NCI-H460 (cell line): ENCODE data around the gene ABCC8. TPM values are rescaled to one million over a fixed set of nuclear protein-coding genes. Genes with fewer than 3 reads are reported as not detected.

Experiments used
- DNase-seq: peaks from one replicate; pipeline ENCODE4 v3.0.0-alpha.2; 2016; ENCODE audit warnings: low read depth; ENCODE audit errors: extremely low read depth
- total RNA-seq: library from RNA; depleted of rRNA; stranded (reverse); fragments of >200 nt; shearing (Covaris generic); gene quantifications from 2 replicates; pipeline ENCODE4 v1.2.3, GENCODE V29; 2014

The ABCC8 gene
- total RNA-seq, 1 experiment from 2014 or later, result not detected

DNA sequence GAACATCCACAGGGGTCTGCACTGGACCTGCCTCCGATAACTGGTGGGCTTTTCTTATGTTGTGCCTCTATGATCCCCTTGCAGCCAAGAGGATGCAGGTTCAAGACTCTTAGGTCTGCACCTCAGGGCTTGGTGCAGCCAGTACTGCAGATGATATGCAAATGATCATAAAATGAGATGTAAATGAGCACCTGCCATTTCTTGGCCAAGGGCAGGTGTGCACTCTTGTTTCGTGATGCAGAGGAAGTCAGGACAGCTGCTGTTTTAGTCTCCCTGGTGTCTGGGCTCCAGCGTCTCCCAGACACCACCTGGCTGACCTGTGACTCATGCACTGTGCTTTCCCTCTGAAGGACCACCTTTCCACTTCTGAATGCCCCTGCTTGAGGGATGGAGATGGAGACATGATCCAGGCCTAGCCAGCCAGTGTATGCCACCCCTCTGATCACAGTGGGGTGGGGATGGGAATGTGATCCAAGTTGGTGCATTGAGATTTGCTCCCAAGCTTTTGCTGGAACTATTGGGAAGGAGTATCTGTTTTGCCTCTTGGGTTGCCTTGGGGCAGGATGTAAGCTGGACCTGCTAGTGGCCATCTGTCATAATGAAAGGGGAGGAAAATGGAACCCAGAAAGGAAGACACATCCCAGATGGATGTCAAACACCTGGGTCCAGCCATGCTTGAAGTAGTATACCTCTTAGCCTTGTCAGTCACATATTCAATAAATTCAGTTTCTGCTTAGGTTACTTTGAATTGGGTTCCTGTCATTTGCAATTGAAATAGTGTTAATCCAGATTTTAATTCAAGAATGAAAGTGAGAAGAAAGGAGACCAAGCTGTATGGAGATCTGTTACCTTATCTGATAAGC is 84.9 kb downstream of the ABCC8 start:
- no peak for DNase-seq

DNA sequence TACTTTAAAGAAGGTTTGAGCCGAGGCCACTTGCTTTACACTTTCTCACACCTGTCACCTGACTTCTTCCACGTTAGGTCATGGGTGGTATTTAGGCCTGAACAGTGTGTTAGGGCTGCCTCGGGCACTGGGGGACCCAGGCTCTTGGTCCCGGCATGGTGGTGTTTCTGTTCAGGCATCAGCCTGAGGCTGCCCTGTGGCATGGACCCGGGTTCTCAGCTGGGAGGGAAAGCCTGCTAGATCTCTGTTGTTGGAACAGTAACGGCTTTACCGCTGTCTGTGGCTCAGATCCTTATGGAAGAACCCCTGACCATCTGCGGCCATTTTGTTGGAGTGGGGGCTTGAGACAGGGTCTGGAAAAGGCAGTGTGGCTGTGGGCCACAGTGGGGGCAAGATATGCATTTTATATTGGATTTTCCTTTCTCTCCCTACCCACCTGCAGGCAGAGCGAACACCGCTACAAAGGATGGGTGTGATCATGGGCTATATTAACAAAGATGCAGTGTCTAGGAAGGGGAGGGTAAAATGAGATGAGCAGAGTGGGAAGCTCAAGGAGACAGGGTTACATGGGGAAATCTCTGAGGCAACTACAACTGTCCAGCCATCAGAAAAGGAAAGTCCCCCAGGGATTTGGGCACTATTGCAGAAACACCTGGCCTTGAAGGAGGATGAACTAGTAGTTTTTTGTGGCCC is 86.5 kb downstream of the ABCC8 start:
- no peak for DNase-seq

DNA sequence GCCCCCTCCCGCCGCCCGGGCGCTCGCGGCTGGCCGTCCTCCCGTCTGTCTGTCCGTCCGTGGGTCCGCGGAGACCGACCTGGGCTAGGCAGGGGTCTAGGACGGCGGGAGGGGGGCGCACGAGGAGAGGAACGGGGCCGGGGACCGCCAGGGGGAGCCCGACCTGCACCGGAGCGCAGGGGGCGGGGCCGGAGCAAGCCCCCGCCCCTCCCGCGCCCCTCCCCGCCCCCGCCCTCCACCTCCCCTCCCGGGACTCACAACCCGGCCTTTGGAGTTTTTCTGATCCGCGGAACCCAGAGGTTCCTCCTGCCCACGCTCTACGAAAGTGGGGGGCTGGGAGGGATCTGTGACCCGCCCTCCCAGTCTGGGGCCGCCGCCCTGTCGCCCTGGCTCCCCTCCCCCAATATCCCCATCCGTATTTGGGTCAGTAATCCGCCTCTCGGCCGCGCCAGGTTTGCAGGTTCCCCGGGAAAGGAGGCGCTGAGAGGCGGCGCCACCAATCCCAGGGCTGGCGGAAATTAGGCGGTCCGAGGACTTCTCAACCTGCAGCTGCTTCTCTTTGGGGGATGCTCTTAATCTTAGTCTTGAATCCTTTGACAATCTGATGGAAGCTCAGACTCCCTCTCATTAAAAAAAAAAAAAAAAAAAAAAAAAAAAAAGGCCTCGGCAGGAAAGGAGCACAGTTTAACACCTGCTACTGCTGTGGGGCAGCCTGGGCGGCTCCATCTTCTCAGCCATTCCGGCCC is 87.3 kb downstream of the ABCC8 start:
- DNase-seq, result peak; percentile 34

DNA sequence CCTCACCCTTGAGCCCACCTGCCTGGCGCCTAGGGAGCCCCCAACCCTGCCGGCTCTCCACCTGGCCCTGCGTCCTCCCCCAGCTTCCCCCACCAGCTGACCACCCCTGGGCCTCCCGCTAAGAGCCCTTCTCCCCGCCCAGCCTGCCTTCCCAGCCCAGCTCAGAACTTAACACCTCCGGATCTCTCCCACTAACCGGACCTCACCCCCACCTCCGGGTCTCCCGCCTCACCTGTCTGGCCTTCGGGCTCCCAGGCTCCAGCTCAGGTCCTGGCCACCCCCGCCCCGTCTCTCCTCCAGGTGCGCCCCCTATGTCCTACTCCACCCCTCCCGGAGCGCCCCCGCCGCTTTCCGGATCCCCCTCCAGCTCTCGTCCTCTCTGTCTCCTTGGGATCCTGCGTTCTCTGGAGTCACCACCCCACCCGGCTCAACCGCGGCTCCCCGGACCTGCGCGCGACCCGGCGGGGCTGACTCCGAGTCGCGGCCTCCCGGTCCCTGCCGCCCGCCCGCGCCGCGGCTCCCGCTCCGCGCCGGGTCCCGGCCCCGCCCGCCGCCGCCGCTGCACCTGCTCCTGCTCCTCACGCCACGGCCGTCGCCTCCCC is 87.9 kb downstream of the ABCC8 start, which contains the start of gene KCNJ11:
KCNJ11 (minus strand) TSS at position 51 of the 602 bp plus-strand sequence. CDS start 568 bp downstream, outside the sequence.
- DNase-seq, result no peak

DNA sequence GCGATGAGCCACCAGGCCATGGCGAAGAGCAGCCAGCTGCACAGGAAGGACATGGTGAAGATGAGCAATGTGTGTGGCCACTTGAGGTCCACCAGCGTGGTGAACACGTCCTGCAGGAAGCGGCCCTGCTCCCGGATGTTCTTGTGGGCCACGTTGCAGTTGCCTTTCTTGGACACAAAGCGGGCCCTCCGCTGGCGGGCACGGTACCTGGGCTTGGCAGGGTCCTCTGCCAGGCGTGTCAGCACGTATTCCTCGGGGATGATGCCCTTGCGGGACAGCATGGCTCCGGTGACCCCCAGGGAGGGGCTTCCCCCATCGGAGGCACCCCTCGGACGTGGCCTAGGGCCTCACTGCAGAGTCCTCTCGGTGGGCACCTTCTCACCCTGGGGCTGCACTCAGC is 88.8 kb downstream of the ABCC8 start:
- no peak for DNase-seq

DNA sequence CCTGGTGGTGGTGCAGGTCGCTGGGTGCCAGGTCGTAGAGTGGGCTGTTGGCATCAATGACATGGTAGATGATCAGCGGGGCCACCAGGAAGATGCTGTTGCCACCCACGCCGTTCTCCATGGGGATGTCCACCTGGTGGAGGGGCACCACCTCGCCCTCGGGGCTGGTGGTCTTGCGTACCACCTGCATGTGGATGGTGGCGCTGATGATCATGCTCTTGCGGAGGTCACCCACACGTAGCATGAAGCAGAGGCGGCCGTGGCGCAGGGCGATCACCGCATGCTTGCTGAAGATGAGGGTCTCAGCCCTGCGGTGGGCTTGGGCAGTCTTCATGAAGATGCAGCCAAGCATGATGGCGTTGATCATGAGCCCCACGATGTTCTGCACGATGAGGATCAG is 89.4 kb downstream of the ABCC8 start:
- DNase-seq, result no peak

DNA sequence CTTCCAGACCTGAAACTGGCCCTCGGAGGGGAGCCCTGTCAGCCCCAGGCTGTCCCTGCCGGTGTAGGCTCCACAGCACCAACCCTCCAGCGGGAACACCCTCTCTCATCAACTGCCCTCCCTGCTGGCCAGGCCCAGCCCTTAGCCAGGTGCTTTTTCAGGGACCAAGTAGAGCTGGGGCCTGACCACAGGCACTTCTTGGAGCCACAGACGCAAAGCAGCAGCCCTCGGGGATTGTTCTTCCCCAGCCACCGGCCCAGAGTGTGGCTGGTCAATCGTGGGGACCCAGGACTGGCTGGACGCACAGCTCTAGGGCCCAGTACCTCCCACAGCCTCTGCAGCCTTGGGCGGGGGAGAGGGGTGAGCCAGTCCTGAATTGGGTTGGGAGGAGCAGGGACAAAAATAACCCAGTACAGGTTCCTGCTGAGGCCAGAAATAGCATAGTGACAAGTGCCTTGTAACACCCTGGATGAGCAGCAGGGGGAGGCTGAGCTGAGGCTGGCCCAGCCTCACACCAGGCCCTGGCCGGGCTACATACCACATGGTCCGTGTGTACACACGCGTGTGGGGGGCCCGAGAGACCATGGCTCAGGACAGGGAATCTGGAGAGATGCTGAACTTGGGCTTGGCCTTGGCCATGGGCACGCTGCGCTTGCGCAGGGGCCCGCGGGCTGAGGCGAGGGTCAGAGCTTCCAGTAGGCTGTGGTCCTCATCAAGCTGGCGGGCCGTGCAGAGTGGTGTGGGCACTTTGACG is 90.1 kb downstream of the ABCC8 start:
- no peak for DNase-seq

DNA sequence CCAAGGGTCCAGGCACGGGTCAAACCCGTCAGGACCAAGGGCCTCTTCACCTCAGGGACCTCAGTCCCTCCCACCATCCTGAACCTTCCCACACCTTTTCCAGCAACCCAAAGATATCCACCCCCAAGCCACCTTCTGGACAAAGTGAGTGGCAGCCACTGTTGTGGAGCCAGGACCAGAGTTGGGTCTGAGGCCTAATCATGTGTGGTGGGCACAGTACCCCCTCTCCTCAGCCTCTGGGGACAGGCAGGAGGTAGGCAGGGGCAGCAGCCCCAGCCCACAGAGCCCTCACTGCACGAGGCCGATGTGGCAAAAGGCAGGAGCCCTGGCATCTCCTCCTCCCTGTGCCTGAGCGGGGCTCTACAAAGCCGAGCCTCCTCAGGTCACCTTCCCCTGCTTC is 90.7 kb downstream of the ABCC8 start:
- no peak for DNase-seq

DNA sequence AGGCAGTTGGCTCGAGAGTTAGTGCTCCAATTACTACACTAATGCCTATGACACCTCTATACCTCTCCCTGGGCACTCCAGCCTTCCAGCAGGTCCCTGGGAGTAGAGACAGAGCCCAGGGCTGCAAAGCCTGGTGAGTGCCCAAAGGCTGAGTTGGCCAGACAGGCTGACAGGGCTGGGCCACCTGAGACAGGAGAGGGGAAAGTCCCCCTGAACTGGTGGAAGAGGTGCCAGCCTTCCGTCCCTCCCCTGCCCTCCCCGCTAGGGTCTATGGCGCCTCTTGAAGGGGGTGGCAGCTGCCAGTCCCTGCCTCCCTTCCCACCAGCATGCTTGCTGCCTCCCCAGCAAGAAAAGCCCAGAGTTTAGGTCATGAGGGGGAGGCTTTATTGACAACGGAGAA is 91.2 kb downstream of the ABCC8 start:
- DNase-seq, result no peak

DNA sequence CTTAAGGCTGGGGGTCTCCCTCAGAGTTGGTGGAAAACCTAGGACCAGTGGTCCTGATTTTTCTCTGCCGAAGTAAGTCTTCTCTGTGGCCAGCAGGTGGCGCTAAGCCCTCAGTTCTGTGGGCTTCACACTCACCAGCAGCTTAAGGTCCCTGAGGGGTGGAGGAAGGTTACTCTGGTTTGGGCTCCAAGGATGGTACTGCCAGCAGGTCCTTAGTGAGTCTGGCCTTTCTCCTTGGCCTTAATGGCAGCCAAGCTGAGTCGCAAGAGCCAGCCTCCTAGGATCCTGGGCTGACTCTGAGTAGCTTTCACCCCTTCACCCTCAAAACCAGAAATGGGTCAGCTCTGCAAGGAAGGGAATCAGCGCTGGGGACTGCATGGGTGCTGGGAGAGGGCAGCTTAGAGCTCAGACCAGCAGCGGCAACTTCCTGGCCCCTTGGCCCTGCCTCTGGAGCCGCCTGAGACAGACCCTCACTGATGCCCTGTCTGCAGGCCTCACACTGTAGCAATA is 92.6 kb downstream of the ABCC8 start:
- DNase-seq, result peak; percentile 65

DNA sequence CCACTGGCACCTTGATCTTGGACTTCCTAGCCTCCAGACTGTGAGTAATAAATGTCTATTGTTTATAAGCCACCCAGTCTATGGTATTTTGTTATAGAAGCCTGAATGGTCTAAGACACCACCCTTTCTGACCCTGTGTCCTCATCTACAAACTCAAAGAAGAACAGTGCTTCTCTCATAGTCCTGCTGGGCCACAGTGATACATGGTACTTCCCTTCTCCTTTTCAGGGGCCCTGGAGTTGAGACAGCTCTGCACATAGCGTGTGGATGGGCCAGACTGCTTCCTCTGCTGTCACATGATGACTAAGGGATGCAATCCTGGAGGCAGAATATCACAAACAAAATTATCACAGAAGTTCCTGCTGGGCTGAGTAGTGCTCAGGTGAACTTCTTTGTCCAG is 93.2 kb downstream of the ABCC8 start:
- no peak for DNase-seq

DNA sequence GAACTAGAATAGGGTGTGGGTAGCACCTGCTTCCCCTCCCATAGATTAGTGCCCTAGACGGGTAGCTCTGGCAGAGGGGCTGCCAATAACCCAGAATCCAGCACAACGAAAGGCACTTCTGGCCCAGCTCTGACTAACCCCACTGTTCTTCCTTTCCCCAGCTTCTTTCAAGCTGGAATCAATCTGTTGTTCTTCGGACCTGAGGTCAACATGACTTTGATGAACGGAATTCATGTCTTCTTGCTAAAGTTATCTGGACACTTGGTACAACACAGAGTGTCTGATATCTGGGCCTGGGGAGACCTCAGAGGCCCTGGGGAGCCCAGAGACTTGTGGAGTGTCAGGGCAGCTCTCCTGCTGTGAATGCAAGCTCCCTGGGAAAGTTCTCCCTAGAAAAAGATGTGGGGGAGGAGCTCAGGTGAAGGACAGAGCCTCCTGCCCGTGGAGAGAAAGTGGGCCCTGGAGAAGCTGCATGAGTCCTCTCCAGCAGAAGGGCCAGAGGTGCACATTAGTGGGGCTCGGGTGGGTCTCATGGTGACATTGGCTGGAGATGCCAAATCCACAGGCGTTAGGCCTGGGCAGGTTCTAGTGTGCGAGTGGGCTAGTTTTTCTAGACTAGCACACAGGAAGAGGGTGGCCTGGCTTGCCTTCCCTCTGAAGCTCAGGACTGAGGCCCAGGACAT is 94.5 kb downstream of the ABCC8 start:
- no peak for DNase-seq

DNA sequence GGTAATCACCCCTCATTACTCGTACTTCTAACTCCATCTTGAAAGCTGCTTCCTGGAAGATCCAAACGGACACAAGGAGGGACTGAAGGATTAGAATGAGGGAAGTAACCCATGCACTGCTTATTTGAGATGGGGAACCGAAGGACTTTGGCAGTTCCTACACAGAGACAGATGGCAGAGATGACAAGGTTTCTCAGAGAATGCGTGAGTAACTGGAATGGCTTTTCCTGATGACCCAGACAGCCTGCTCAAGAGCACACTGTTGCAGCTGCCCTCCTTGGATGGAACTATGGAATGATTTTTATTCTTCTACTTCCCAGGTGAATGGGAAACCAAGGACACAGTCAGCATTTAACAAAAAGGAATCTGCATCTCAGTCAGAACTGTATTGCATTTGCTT is 95.5 kb downstream of the ABCC8 start:
- no peak for DNase-seq

DNA sequence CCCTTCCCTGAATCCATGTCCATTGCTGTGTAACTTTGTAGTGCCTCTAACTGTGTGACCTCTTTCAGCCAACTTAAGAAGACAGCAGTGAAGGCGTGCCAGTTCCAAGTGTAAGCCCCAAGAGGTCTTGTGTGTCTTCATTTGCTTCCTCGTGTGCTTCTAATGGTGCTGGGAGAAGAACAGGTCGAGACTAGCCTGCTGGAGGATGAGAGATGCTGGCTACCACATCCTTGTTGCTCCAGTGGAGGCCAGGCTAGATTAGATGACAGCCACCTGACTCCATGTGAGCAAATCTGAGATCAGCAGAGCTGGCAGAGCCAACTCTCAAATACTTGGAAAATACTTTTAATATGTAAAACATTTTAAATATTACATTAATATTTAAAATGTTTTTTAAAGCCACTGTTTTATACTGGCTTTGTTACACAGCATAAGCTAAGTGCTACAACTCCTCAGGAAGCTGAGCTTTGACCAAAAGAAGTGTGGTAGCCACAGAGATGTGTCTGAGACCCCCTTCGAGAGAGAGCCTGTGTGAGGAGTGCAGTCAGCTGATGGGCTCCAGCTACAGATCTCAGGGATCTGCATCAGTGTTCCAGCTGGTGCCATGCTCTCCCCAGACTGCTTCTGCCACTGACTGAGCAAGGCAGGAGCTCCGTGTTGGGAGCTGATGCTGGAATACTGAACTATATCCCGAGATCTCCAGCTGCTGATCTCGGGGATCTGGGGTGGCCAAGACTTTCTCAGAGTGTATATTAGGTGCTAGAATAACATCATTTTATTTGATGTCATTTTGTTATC is 97.1 kb downstream of the ABCC8 start:
- DNase-seq, result no peak

DNA sequence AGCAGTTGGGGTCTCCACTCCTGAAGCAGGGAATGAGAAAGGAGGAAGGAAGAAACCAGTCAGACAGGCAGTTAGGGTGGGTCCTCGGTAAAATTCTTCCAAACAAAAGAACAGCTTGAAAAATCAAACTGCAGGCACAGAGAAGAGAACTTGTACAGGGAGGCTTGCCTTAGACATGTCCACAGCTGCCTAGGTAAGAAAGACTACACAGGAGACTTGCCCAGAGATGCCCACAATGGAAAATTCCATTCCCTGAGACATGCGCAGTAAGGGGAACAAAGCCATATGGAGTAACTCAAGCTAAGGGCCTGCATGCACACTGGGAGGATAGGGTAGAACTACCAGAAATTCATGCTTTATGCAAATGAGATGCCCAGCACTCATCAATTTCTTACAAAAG is 98.0 kb downstream of the ABCC8 start:
- DNase-seq, result no peak

DNA sequence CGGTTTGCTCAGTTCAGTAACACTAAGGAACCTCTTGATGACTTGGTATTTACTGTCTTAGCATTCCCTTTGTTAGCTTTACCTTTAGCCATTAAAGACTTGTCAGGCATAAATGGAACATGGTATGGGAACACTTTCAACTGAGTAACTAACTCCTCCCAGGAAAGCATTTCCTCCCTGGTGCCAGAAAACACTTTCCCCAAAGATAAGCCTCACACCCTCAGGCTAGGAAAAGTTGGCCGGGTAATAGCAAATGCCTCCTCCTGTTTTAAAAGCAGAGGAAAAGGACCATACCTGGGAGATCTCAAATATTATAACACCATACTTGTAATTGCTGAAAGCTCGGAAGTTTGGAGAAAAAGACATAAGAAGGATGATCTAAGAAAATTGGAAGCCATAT is 100.2 kb downstream of the ABCC8 start:
- DNase-seq, result no peak

DNA sequence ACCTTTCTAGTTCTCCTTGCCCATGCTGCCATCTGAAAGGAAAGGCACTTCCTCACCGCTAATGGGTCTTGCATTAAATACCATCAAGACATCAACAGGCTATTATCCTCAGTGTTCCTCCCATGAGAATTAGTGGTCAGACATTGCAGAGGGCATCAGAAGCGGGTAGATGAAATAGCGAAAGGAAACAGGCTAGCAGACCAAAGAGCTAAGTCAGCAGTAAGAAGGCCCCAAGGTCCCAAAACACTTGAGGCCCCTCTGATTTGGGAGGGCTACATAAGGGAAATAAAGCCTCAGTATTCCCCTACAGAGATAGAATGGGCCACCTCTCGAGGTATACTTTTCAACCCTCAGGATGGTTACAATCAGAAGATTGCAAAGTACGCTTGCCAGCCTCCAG is 101.1 kb downstream of the ABCC8 start:
- DNase-seq, result no peak

DNA sequence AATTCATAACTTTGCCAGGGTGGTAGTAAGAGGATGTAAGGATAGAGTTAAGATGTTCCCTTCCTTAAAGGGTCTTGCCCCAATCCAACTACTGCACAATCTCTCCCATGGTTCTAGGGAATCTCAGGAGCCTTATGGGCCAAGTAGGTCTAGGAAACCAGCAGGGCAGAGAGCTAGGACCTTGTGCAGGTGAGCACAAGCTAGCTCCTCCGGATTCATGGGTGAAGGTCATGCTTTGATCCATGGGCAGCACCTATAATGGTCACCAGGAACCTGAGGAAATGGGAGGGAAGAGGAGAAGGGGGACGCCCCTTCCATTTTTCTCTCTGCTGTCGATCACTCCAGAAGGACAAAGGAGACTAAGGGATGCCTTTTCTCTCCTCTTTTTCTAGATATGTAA is 105.0 kb downstream of the ABCC8 start:
- no peak for DNase-seq
